Astrocyte of the cerebellum (primary cell): ENCODE measurements around the gene GRK2.
"Not testable (repeated sequence)": the region's sequence is repeated elsewhere in the genome, so short reads cannot be mapped to it uniquely, and the experiment has no call there.

ENCODE experiments used
- DNase-seq: peaks from one replicate; pipeline ENCODE4 v3.0.0-alpha.2; 2011; ENCODE audit warnings: low read depth
- H3K4me3 ChIP-seq: 2 replicates; pipeline ENCODE4 v1.5.1; 2011; ENCODE audit warnings: mild to moderate bottlenecking, low read depth, low read length, moderate library complexity
- CTCF ChIP-seq: IDR thresholded peaks from 2 replicates; pipeline ENCODE4 v1.5.1; 2012; ENCODE audit warnings: low read length, low read depth, moderate library complexity, mild to moderate bottlenecking; ENCODE audit errors: missing control alignments
- in situ Hi-C: cut with HindIII; loops from 2 replicates; pipeline ENCODE4 v1.10.0; 2017; ENCODE audit warnings: low sequenced_read_pairs

The GRK2 gene

GRCh38 chr11:67317888-67318555, 51.7 kb downstream of the GRK2 start:
- no peak for DNase-seq
- in situ Hi-C loops: loop anchor here (10.0 kb wide), 1 partner anchor 63 kb away; no protein-coding TSS in a partner anchor
- H3K4me3 ChIP-seq: peak overlapping the region; percentile 75
- no peak for TF ChIP-seq CTCF

GRCh38 chr11:67318876-67319275, 52.6 kb downstream of the GRK2 start:
- DNase-seq, H3K4me3 ChIP-seq: not testable (repeated sequence)
- in situ Hi-C loops: loop anchor here (10.0 kb wide), 1 partner anchor 64 kb away; no protein-coding TSS in a partner anchor

- no peak for DNase-seq
- H3K4me3 ChIP-seq: no peak overlapping the region
- no peak for TF ChIP-seq CTCF
- in situ Hi-C loops: no loop called here
Measured at GRCh38 chr11:67320011-67320410, 53.7 kb downstream of the GRK2 start.

- no peak for DNase-seq
- in situ Hi-C loops: no loop called here
- no peak for TF ChIP-seq CTCF
- H3K4me3 ChIP-seq: no peak overlapping the region
Measured at GRCh38 chr11:67320691-67321090, 54.4 kb downstream of the GRK2 start.

- in situ Hi-C loops: no loop called here
- TF ChIP-seq CTCF: no peak
- no peak for DNase-seq
- H3K4me3 ChIP-seq: no peak overlapping the region
Measured at GRCh38 chr11:67321313-67321871, 55.1 kb downstream of the GRK2 start.

GRCh38 chr11:67322049-67322448, 55.8 kb downstream of the GRK2 start:
- in situ Hi-C loops: no loop called here
- DNase-seq: no peak
- no peak overlapping the region for H3K4me3 ChIP-seq
- TF ChIP-seq CTCF: no peak

GRCh38 chr11:67323526-67323925, 57.3 kb downstream of the GRK2 start:
- in situ Hi-C loops: no loop called here
- no peak for TF ChIP-seq CTCF
- H3K4me3 ChIP-seq: no peak overlapping the region
- no peak for DNase-seq
